Measurements from ENCODE around the gene FAM114A1.

FAM114A1 gene

DNA sequence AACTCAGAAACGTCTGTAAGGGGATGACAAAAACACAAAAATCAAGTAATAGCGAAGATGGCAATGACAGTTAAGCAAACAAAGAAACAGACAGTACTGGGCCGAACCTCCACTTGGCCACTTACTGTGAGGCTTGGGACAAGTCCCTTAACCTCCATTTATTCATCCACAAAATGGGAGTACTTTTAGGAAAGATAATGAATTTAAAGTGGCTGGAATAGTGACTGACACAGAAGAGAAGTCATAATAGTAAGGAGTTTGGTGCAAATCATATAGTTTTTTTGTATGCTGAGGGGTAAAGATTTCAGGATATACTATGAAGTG is 9.5 kb upstream of the FAM114A1 start:
- TF ChIP-seq, protein P1, sequence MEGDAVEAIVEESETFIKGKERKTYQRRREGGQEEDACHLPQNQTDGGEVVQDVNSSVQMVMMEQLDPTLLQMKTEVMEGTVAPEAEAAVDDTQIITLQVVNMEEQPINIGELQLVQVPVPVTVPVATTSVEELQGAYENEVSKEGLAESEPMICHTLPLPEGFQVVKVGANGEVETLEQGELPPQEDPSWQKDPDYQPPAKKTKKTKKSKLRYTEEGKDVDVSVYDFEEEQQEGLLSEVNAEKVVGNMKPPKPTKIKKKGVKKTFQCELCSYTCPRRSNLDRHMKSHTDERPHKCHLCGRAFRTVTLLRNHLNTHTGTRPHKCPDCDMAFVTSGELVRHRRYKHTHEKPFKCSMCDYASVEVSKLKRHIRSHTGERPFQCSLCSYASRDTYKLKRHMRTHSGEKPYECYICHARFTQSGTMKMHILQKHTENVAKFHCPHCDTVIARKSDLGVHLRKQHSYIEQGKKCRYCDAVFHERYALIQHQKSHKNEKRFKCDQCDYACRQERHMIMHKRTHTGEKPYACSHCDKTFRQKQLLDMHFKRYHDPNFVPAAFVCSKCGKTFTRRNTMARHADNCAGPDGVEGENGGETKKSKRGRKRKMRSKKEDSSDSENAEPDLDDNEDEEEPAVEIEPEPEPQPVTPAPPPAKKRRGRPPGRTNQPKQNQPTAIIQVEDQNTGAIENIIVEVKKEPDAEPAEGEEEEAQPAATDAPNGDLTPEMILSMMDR (IDR thresholded peaks at IDR 0.05; ENCODE audit: low read depth, low read length) = no peak
- DNase-seq (ENCODE audit: extremely low read depth, low read depth) = no peak

DNA sequence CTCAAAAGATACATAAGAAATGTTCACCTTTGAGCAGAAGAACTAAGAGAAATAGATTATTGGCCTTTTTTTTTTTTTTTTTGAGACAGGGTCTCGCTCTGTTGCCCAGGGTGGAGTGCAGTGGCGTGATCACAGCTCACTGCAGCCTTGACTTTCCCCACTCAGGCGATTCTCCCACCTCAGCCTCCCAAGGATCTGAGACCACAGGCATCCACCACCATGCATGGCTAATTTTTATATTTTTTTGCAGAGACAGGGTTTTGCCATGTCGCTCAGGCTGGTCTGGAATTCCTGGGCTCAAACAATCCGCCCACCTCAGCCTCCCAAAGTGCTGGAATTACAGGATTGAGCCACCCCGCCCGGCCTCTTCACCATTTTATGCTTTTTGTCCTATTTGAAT is 8.1 kb upstream of the FAM114A1 start:
- TF ChIP-seq, protein P1 (IDR thresholded peaks at IDR 0.05; ENCODE audit: low read depth, low read length) = no peak
- no peak for DNase-seq (ENCODE audit: extremely low read depth, low read depth)

DNA sequence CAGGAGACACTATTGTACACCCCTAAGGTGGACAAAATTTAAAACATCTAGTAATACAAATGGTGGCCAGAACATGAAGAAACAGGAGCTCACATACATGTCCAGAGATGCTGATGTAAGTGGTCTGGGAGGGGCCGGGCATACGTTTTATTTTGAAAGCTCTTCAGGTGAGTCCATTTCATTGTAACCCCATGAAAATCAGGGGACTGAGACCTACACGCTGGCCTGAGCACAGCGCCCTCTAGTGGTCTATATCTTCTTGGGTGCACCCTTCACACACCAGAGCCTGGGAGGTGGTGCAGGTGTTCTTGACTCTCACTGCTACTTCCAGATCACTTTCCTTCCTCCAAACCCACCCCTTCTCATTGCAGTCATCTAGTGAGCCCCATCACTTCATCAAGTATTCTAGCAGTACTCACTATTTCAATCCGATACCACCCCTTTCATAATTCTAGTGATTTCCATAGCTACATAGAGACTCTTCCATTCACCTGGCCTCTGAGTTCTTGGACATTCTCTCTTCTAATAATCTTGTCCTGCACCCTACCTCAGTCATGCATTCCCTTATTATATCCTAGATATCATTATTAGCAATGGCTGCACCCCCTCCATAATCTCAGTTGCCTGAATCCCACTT is 6.7 kb upstream of the FAM114A1 start:
- DNase-seq (ENCODE audit: extremely low read depth, low read depth) = no peak
- TF ChIP-seq, protein P1 (IDR thresholded peaks at IDR 0.05; ENCODE audit: low read depth, low read length) = peak; percentile 66

DNA sequence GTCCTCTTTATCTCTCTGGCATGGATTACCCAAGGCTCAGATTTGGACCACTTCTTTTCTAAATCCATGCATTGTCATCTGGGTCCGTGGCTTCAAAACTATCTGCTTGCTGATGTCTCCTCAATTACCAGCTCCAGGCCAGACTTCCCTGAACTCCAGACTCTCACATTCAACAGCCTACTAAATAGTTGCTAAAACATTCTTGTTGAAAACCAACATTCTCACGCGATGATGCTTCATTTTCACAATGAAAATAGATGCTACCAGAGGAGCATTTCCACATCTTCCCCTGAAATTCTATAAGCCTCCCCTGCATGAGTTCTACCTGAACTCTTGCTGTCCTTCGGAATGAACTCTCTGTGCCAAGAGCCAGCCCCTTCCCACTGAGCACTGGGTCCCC is 5.8 kb upstream of the FAM114A1 start:
- no peak for DNase-seq (ENCODE audit: extremely low read depth, low read depth)
- TF ChIP-seq, protein P1 (IDR thresholded peaks at IDR 0.05; ENCODE audit: low read depth, low read length) = no peak

DNA sequence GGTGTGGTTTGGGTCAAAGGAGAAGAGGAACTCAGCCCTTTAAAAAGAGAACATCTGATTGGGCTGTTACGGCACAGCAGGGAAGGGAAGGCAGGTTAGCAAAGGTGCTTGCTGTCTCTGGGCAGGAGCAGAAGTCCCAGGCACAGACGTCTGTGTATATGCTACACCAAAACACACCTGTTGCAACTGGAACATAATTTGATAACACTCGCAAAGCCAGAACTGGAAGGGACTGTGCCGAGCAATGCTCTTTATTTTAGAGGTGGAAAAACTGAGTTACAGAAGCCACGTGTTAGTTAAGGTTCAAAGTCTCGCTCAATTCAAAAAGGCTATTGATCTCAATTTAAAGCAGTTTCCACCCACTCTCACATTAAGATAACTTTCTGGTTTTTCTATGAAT is 2.2 kb upstream of the FAM114A1 start:
- TF ChIP-seq, protein P1 (IDR thresholded peaks at IDR 0.05; ENCODE audit: low read depth, low read length) = no peak
- no peak for DNase-seq (ENCODE audit: extremely low read depth, low read depth)

DNA sequence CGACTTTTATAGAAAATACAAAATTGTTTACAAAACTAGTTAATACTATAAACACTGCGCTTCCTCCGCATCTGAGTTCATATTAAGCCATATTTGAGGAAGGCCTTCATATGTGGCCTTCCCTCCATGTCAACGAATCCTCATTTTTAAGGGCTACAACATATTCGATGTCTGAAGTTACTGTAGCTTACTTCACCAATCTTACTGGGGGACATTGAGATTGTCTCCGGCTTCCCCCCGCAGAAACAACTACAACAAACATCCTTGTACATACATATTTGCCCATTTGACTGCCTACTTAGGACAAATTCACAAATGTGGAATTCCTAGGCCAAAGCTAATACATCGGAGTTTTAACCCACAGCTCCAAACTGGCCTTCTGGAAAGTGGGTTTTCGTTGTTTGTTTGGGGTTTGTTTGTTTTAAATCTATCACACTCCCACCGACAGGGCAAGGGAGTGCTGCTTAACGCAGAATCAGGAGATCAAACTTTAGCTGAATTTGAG is 581 bp upstream of the FAM114A1 start:
- TF ChIP-seq, protein P1 (IDR thresholded peaks at IDR 0.05; ENCODE audit: low read depth, low read length) = no peak
- DNase-seq (ENCODE audit: extremely low read depth, low read depth) = no peak

DNA sequence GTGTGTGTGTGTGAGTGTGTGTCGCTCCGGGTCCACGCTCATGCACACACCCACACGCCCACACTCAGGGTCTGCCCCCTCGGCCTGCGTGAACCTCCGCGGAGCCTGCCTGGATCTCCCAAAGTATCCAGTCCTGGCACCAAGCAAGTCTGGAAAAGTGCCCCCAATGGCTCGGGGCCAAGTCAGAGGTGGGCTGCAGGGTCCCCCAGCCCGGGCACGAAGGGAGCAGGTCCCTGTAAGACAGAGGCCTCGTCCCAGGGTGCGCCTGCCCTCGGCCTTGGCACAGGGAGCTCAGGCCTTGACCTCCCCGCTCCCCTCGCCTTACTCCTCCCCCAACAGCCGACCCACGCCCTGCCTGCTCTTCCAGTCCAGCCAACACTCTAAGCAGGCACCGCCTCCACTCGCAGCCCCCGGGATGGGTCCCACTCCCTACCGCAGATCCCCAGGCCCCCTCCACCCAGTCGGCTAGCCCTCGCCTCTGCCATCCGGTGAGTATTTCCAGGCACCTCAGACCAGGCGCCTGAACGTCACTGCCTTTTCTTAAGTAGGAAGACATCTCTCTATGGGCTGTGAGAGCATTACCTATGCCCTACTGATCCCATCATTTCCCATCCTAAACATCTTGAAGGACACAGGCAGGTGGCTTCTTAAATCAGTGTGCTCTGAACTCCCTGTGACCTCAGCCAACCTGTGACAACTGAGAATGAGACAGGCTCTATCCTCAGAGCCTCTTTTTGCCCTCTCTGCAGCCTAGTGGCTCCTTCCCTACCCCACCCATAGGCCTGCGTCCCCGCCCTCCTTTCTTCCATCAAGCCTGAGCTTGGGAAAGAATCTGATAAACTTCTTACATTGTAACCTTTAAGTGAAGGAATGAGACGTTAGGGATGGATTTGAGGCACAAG is 704 bp downstream of the FAM114A1 start:
- no peak for DNase-seq (ENCODE audit: extremely low read depth, low read depth)
- TF ChIP-seq, protein P1 (IDR thresholded peaks at IDR 0.05; ENCODE audit: low read depth, low read length) = no peak

Measured in AG09319 (cell line).